H1 (cell line): ENCODE data around the gene HES5. TPM values are rescaled to one million over a fixed set of nuclear protein-coding genes. Genes with fewer than 3 reads are reported as not detected.

Experiments used
- CTCF ChIA-PET: fragments of 300-600 bp; sonication (Branson Sonifier 250); formaldehyde crosslinking; loops from one replicate; lab custom pipeline; 2021; ENCODE audit not compliant: partially characterized antibody; lab: Charles Lee
- POLR2A ChIA-PET: fragments of 300-600 bp; sonication (Branson Sonifier 250); formaldehyde crosslinking; loops from one replicate; lab custom pipeline; 2021; ENCODE audit warnings: inconsistent platforms; ENCODE audit not compliant: partially characterized antibody; lab: Charles Lee
- DNase-seq, 2 experiments: peaks; one replicate each; pipeline versions ENCODE4 v3.0.0 to v3.0.0-alpha.2; 2010 to 2022; ENCODE audit warnings: low spot score in 2 of 2, low read depth in 1 of 2, mixed read lengths in 1 of 2
- FAIRE-seq: peaks from 2 replicates; lab custom pipeline; 2011; peaks lifted over from hg19 to GRCh38; lab: Jason Lieb, UNC
- H2AFZ ChIP-seq: 2 replicates; pipeline ENCODE4 v1.8.1; 2012; ENCODE audit warnings: low read length, inconsistent platforms
- H2AK5ac ChIP-seq: 2 replicates; pipeline ENCODE4 v1.6.1; 2013; ENCODE audit warnings: low read depth, low read length
- H2BK120ac ChIP-seq: replicated peaks from 2 replicates; pipeline ENCODE3; 2013; ENCODE audit warnings: low read depth, low read length, inconsistent platforms
- H2BK12ac ChIP-seq: 2 replicates; pipeline ENCODE4 v1.6.1; 2013; ENCODE audit warnings: low read depth, low read length
- H2BK15ac ChIP-seq: 2 replicates; pipeline ENCODE4 v1.6.1; 2013; ENCODE audit warnings: low read length
- H2BK20ac ChIP-seq: 2 replicates; pipeline ENCODE4 v1.6.1; 2013; ENCODE audit warnings: low read length
- H2BK5ac ChIP-seq: 2 replicates; pipeline ENCODE4 v1.6.1; 2013; ENCODE audit warnings: low read depth, low read length
- H3K14ac ChIP-seq: 2 replicates; pipeline ENCODE4 v1.6.1; 2013; ENCODE audit warnings: inconsistent platforms; ENCODE audit not compliant: insufficient read length
- H3K18ac ChIP-seq: 2 replicates; pipeline ENCODE4 v1.6.1; 2013; ENCODE audit warnings: low read length; ENCODE audit errors: extremely low read depth
- H3K23ac ChIP-seq: 2 replicates; pipeline ENCODE4 v1.6.1; 2013; ENCODE audit warnings: inconsistent platforms; ENCODE audit not compliant: insufficient read length
- H3K23me2 ChIP-seq: 2 replicates; pipeline ENCODE4 v1.6.1; 2013; ENCODE audit warnings: low read depth, low read length
- H3K27ac ChIP-seq: 2 replicates; pipeline ENCODE4 v1.6.1; 2011; ENCODE audit warnings: low read depth, low read length, inconsistent platforms
- H3K27me3 ChIP-seq, 4 experiments: replicated peaks in 1 of 4; 1 replicate in 1 of 4; 2 replicates in 3 of 4; pipeline versions ENCODE4 v1.6.1 to v1.8.1; 2011 to 2013; ENCODE audit warnings: low read length in 3 of 4, mild to moderate bottlenecking in 3 of 4, inconsistent platforms in 2 of 4, mixed read lengths in 2 of 4, moderate library complexity in 1 of 4; ENCODE audit not compliant: control insufficient read depth in 3 of 4, insufficient read depth in 3 of 4; ENCODE audit errors: extremely low read depth in 1 of 4
- H3K36me3 ChIP-seq, 4 experiments: 2 replicates each; pipeline versions ENCODE4 v1.6.1 to v1.8.1; 2011 to 2013; ENCODE audit warnings: mild to moderate bottlenecking in 4 of 4, low read length in 3 of 4, moderate library complexity in 2 of 4, control low read depth in 1 of 4, inconsistent platforms in 1 of 4; ENCODE audit not compliant: insufficient read depth in 4 of 4, control insufficient read depth in 2 of 4
- H3K4ac ChIP-seq: replicated peaks from 2 replicates; pipeline ENCODE3; 2013; ENCODE audit warnings: low read length, low read depth, mixed read lengths, inconsistent platforms; ENCODE audit not compliant: insufficient read length
- H3K4me1 ChIP-seq, 4 experiments: replicated peaks in 1 of 4; 1 replicate in 1 of 4; 2 replicates in 3 of 4; pipeline versions ENCODE4 v1.6.1 to v1.8.1; 2011 to 2013; ENCODE audit warnings: low read length in 3 of 4, inconsistent platforms in 2 of 4, mixed read lengths in 1 of 4; ENCODE audit not compliant: insufficient read depth in 4 of 4, control insufficient read depth in 3 of 4
- H3K4me2 ChIP-seq, 2 experiments: 2 replicates each; pipeline versions ENCODE4 v1.6.1 to v1.8.1; 2011 to 2013; ENCODE audit warnings: low read depth in 2 of 2, low read length in 2 of 2, control low read depth in 1 of 2, inconsistent platforms in 1 of 2, mild to moderate bottlenecking in 1 of 2; ENCODE audit not compliant: insufficient read depth in 1 of 2
- H3K4me3 ChIP-seq, 4 experiments: fragments of 200-600, 300-600 bp in 1 of 4; sonication (generic), shearing (Covaris generic), sonication (Bioruptor Twin) in 1 of 4; 2 replicates each; pipeline versions ENCODE4 v1.5.1 to v1.8.1; 2011 to 2016; ENCODE audit warnings: low read length in 4 of 4, low read depth in 3 of 4, control low read depth in 2 of 4, inconsistent platforms in 2 of 4, mild to moderate bottlenecking in 2 of 4, mixed read lengths in 1 of 4, moderate library complexity in 1 of 4; ENCODE audit not compliant: insufficient read depth in 2 of 4; ENCODE audit errors: extremely low read depth in 1 of 4
- H3K56ac ChIP-seq: replicated peaks from 2 replicates; pipeline ENCODE3; 2013; ENCODE audit warnings: low read depth, mild to moderate bottlenecking, mixed read lengths, low read length, inconsistent platforms; ENCODE audit not compliant: insufficient read length
- H3K79me1 ChIP-seq: 2 replicates; pipeline ENCODE4 v1.6.1; 2013; ENCODE audit warnings: low read depth, low read length, control low read depth
- H3K79me2 ChIP-seq, 2 experiments: 2 replicates each; pipeline versions ENCODE4 v1.6.1 to v1.8.1; 2012 to 2013; ENCODE audit warnings: low read length in 2 of 2, mild to moderate bottlenecking in 2 of 2, inconsistent platforms in 1 of 2; ENCODE audit not compliant: insufficient read depth in 2 of 2, control insufficient read depth in 1 of 2
- H3K9ac ChIP-seq, 4 experiments: replicated peaks in 1 of 4; 1 replicate in 1 of 4; 2 replicates in 3 of 4; pipeline versions ENCODE4 v1.6.1 to v1.8.1; 2011 to 2013; ENCODE audit warnings: low read depth in 3 of 4, low read length in 3 of 4, control low read depth in 2 of 4, mild to moderate bottlenecking in 2 of 4, moderate library complexity in 2 of 4, inconsistent platforms in 1 of 4; ENCODE audit errors: extremely low read depth in 1 of 4
- H3K9me3 ChIP-seq, 2 experiments: 2 replicates each; pipeline versions ENCODE4 v1.6.1 to v1.8.1; 2012 to 2013; ENCODE audit warnings: mild to moderate bottlenecking in 2 of 2, moderate library complexity in 2 of 2, control low read depth in 1 of 2, inconsistent platforms in 1 of 2, low read depth in 1 of 2, low read length in 1 of 2, mixed read lengths in 1 of 2; ENCODE audit not compliant: insufficient read depth in 2 of 2
- H4K20me1 ChIP-seq, 2 experiments: replicated peaks in 1 of 2; 2 replicates each; pipeline versions ENCODE3 to v1.8.1; 2011 to 2013; ENCODE audit warnings: inconsistent platforms in 2 of 2, low read length in 2 of 2, mild to moderate bottlenecking in 1 of 2; ENCODE audit not compliant: insufficient read depth in 2 of 2, control insufficient read depth in 1 of 2
- H4K5ac ChIP-seq: 2 replicates; pipeline ENCODE4 v1.6.1; 2013; ENCODE audit warnings: low read length, low read depth, mixed read lengths, inconsistent platforms; ENCODE audit not compliant: insufficient read length
- H4K8ac ChIP-seq: 2 replicates; pipeline ENCODE4 v1.8.0; 2013; ENCODE audit warnings: mild to moderate bottlenecking, moderate library complexity, low read length, inconsistent platforms; ENCODE audit not compliant: insufficient read depth; ENCODE audit errors: extremely low read depth
- H4K91ac ChIP-seq: replicated peaks from 2 replicates; pipeline ENCODE3; 2013; ENCODE audit warnings: low read length, mixed read lengths, inconsistent platforms; ENCODE audit not compliant: insufficient read length
- BRCA1 ChIP-seq: IDR thresholded peaks from 2 replicates; pipeline ENCODE4 v1.6.1; 2012; ENCODE audit warnings: low read depth, low read length, improper control_type of control experiment
- CBX5 ChIP-seq: fragments of 300-800, 300-1000 bp; sonication (generic); IDR thresholded peaks from 2 replicates; pipeline ENCODE4 v1.7.1; 2016; ENCODE audit warnings: antibody characterized with exemption, low read length, low read depth
- CHD2 ChIP-seq: IDR thresholded peaks from 2 replicates; pipeline ENCODE4 v1.6.1; 2012; ENCODE audit warnings: low read length, improper control_type of control experiment
- EGR1 ChIP-seq: IDR thresholded peaks from 2 replicates; pipeline ENCODE4 v1.6.1; 2011; ENCODE audit warnings: low read depth, low read length, borderline replicate concordance
- GABPA ChIP-seq: IDR thresholded peaks from 2 replicates; pipeline ENCODE4 v1.6.1; 2011; ENCODE audit warnings: mild to moderate bottlenecking, low read length, moderate library complexity, borderline replicate concordance; ENCODE audit not compliant: insufficient read depth
- RBBP5 ChIP-seq: IDR thresholded peaks from 2 replicates; pipeline ENCODE4 v1.7.1; 2012; ENCODE audit warnings: low read depth, mild to moderate bottlenecking, inconsistent platforms, low read length, moderate library complexity, borderline replicate concordance
- RNF2 ChIP-seq: fragments of 200-900, 300-1000 bp; sonication (generic); IDR thresholded peaks from 2 replicates; pipeline ENCODE4 v1.7.1; 2016; ENCODE audit warnings: borderline replicate concordance, low read depth, mild to moderate bottlenecking, antibody characterized with exemption, low read length; ENCODE audit not compliant: poor library complexity, severe bottlenecking; ENCODE audit errors: missing control alignments
- SIX5 ChIP-seq: IDR thresholded peaks from 2 replicates; pipeline ENCODE4 v1.6.1; 2011; ENCODE audit warnings: mild to moderate bottlenecking, low read depth, low read length
- TAF7 ChIP-seq: optimal IDR thresholded peaks from 2 replicates; pipeline ENCODE3; 2011; ENCODE audit warnings: low read depth, mild to moderate bottlenecking, inconsistent platforms, low read length, moderate library complexity, borderline replicate concordance
- TCF12 ChIP-seq: IDR thresholded peaks from 2 replicates; pipeline ENCODE4 v1.6.1; 2011; ENCODE audit warnings: low read depth, mild to moderate bottlenecking, low read length
- YY1 ChIP-seq: IDR thresholded peaks from 2 replicates; pipeline ENCODE4 v1.6.1; 2011; ENCODE audit warnings: low read depth, mild to moderate bottlenecking, low read length
- WGBS, 2 experiments: shearing (Covaris generic) in 1 of 2; methylation state at CpG; one replicate each; pipeline versions ENCODE4 v1.1.6 to v1.1.7; 2013 to 2015; ENCODE audit warnings: low lambda C conversion rate in 2 of 2, mixed read lengths in 2 of 2, inconsistent platforms in 1 of 2, low coverage in 1 of 2, missing lambda C conversion rate in 1 of 2; ENCODE audit not compliant: insufficient replicate concordance in 2 of 2, insufficient coverage in 1 of 2, insufficient read length in 1 of 2; ENCODE audit errors: extremely low coverage in 1 of 2, missing lambda C conversion rate in 1 of 2; 5-methylcytosine and 5-hydroxymethylcytosine counted together
- polyA plus RNA-seq, 7 experiments: library from polyadenylated mRNA; depleted of rRNA in 3 of 7; stranded (reverse) in 5 of 7; unstranded in 2 of 7; fragments of >200 nt in 5 of 7; fragments of 200-250 nt in 2 of 7; gene quantifications; 1 replicate in 5 of 7; 2 replicates in 1 of 7; 4 replicates in 1 of 7; pipeline versions ENCODE4 v1.2.1 to v1.2.3, GENCODE V29; 2011 to 2013; ENCODE audit warnings: missing spikeins in 2 of 7, mixed read lengths in 2 of 7
- total RNA-seq: library from RNA; stranded (reverse); fragmentation: NEBNext Ultra II Directional; extraction: Animal tissue kit (Norgen Biotek cat#: 25700); gene quantifications from 2 replicates; pipeline ENCODE4 v1.2.1, GENCODE V29; 2021
- TF ChIP-seq, protein P1 (sequence below): IDR thresholded peaks from 2 replicates; pipeline ENCODE4 v1.6.1; 2012; ENCODE audit warnings: inconsistent platforms

Gene HES5
- total and polyA plus RNA-seq, 2 of the 8 experiments (the other 6 are each of a cell fraction or from before 2014, with no cell fraction given) = 0.22 TPM; not detected in 1

DNA sequence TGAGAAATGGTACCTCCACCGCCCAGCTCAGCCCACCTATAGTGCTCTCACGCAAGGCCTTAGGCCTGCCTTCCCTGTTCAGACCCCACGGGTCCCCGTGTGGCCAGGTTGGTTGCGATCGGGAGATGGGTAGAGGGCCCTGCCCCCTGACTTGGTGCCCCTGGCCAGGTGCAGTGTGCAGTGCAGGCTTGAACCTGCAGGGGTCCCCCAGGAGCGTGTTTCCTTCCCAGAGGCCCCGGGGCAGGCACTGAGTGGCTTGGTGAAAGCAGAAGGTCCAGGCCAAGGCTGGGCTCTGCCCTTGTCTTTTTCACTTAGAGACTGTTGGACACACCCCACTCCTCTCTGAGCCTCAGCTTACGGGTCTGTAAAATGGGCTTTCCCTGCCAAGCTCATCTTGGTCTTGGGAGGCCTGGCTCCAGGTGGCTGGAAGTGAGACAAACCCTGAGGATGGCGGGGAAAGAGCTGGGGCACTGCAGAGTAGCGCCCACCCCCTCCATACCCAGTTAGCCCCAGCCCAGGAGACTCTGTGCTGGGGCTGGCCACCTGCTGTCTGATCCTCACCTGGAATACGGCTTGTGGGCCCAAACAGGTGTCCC is 9.3 kb upstream of the HES5 start:
- Histone ChIP-seq H4K91ac (peak overlapping the region; percentile 91), H3K18ac (no peak overlapping the region), H4K8ac (no peak overlapping the region), H3K14ac (no peak overlapping the region), H2BK20ac (no peak overlapping the region), H3K4me2 (no peak overlapping the region), H4K20me1 (peaks cover 0 to 5% of the 10 kb centered on the region in 2 experiments), H2BK120ac (no peak overlapping the region), H3K56ac (no peak overlapping the region), H3K27me3 (peaks cover 0 to 44% (median 33%) of the 10 kb centered on the region in 4 experiments; a peak in 6 of 7 replicates), H2AK5ac (no peak overlapping the region), H3K79me1 (no peaks in the 10 kb centered on the region), H3K23ac (no peak overlapping the region), H3K4me3 (no peak overlapping the region), H2AFZ (no peak overlapping the region), H3K4ac (no peak overlapping the region), H2BK15ac (no peak overlapping the region), H4K5ac (no peak overlapping the region), H3K27ac (no peak overlapping the region), H3K23me2 (no peaks in the 10 kb centered on the region), H2BK5ac (no peak overlapping the region), H2BK12ac (0 out of 2 replicates have a peak overlapping the region, but pooled peaks have one; percentile 39), H3K4me1 (peaks cover 0 to 36% (median 20%) of the 10 kb centered on the region in 4 experiments; a peak in 6 of 7 replicates), H3K36me3 (no peaks in the 10 kb centered on the region), H3K9ac (no peak overlapping the region), H3K9me3 (no peaks in the 10 kb centered on the region), H3K79me2 (no peaks in the 10 kb centered on the region)
- DNase-seq (peak in 1 of 2 experiments; percentile 92), FAIRE-seq (no peak)
- POLR2A ChIA-PET = interaction anchor here (0.6 kb wide), 1 partner anchor 97 kb away, joined by 3 read pairs; no protein-coding TSS in a partner anchor
- CTCF ChIA-PET = interaction anchor here (0.7 to 3.0 kb wide), 17 partner anchors 8 to 850 kb away, joined by 3 to 17 read pairs (median 4); partner anchors contain the start of genes PANK4 and TNFRSF14
- WGBS, 2 experiments = 63% methylated on average over 8 of the region's 12 CpGs; no CpG with 5 or more reads in 1 of the 2 experiments
- TF ChIP-seq RBBP5 (no peak), BRCA1 (no peak), CHD2 (no peak), RNF2 (no peak), GABPA (no peak; the same call in 1 of the 2 replicates), CBX5 (no peak), TCF12 (peak; percentile 77; the same call in 1 of the 2 replicates), EGR1 (no peak), SIX5 (no peak), YY1 (no peak), TAF7 (no peak)
- TF ChIP-seq, protein P1, sequence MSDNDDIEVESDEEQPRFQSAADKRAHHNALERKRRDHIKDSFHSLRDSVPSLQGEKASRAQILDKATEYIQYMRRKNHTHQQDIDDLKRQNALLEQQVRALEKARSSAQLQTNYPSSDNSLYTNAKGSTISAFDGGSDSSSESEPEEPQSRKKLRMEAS = no peak
